ENCODE data around the gene PCDHGB1. TPM values are rescaled to one million over a fixed set of nuclear protein-coding genes. Genes with fewer than 3 reads are reported as not detected.

The PCDHGB1 gene
- total RNA-seq, 4 donors from 2014 or later = 0.75 to 2.3 (median 1.5) TPM

DNA sequence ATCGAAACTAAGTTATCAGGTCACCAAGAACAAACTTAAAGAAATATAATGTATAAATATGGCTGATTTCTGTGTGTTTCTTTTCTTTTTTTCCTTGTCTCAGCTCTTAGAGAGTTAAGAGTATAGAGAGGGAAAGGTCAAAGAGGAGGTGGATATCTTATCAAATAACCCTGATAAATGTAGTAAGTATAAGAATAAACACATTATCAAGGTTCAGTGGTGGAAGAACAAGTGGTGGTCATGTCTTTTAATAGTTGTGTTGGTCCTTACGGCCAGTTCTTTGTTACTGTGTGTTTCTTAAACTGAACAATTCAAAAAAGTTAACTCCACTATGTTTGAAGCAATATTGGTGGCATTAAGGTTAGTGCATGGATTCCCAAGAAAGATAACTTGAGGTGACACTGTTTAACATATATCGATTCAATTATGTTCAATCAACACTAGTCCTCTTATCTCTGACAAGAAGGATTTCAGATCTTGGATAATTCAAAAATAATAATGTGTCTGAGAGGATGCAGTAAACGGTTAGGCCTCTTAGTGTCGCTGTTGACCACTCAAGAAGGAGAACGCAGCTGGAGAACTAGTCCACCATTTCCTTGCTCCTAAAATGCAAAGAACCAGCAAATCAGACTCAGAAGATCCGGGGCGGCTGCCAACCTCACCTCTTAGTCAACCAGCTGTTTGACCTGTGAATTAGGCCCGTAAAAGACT is 6.5 kb upstream of the PCDHGB1 start, which contains the start of gene PCDHGA3:
Gene PCDHGA3, plus strand, starts transcription at position 588 of the 711 bp plus-strand sequence. CDS start 205 bp downstream, outside the sequence.
- TF ChIP-seq, protein P1, sequence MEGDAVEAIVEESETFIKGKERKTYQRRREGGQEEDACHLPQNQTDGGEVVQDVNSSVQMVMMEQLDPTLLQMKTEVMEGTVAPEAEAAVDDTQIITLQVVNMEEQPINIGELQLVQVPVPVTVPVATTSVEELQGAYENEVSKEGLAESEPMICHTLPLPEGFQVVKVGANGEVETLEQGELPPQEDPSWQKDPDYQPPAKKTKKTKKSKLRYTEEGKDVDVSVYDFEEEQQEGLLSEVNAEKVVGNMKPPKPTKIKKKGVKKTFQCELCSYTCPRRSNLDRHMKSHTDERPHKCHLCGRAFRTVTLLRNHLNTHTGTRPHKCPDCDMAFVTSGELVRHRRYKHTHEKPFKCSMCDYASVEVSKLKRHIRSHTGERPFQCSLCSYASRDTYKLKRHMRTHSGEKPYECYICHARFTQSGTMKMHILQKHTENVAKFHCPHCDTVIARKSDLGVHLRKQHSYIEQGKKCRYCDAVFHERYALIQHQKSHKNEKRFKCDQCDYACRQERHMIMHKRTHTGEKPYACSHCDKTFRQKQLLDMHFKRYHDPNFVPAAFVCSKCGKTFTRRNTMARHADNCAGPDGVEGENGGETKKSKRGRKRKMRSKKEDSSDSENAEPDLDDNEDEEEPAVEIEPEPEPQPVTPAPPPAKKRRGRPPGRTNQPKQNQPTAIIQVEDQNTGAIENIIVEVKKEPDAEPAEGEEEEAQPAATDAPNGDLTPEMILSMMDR (IDR thresholded peaks at IDR 0.05; ENCODE audit: low read depth) = no peak

DNA sequence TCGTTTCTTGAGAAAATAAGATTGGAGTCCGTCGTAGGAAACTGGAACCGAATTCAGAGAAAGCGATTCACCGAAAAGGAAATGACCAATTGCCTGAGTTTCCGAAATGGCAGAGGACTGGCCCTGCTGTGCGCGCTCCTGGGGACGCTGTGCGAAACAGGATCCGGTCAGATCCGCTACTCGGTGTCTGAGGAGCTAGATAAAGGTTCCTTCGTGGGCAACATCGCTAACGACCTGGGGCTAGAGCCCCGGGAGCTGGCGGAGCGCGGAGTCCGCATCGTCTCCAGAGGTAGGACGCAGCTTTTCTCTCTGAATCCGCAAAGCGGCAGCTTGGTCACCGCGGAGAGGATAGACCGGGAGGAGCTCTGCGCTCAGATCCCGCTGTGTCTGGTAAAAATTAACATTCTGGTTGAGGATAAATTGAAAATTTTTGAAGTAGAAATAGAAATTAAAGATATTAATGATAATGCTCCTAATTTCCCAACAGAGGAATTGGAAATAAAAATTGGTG is 5.9 kb upstream of the PCDHGB1 start:
- TF ChIP-seq, protein P1 (IDR thresholded peaks at IDR 0.05; ENCODE audit: low read depth) = no peak

DNA sequence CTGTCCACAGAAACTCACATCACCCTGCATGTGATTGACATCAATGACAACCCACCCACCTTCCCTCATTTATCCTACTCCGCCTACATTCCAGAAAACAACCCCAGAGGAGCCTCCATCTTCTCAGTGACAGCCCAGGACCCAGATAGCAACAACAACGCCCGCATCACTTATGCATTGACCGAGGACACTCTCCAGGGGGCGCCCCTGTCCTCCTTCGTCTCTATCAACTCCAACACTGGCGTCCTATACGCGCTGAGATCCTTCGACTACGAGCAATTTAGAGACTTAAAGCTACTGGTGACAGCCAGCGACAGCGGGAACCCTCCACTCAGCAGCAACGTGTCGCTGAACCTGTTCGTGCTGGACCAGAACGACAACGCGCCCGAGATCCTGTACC is 4.6 kb upstream of the PCDHGB1 start:
- TF ChIP-seq, protein P1 (IDR thresholded peaks at IDR 0.05; ENCODE audit: low read depth) = no peak

DNA sequence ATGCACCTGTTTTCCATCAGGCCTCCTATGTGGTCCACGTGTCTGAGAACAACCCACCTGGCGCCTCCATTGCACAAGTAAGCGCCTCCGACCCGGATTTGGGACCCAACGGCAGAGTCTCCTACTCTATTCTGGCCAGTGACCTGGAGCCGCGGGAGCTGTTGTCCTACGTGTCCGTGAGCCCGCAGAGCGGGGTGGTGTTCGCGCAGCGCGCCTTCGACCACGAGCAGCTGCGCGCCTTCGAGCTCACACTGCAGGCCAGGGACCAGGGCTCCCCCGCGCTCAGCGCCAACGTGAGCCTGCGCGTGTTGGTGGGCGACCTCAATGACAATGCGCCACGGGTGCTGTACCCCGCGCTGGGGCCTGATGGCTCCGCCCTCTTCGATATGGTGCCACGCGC is 1.7 kb downstream of the PCDHGB1 start:
- TF ChIP-seq, protein P1 (IDR thresholded peaks at IDR 0.05; ENCODE audit: low read depth) = no peak

DNA sequence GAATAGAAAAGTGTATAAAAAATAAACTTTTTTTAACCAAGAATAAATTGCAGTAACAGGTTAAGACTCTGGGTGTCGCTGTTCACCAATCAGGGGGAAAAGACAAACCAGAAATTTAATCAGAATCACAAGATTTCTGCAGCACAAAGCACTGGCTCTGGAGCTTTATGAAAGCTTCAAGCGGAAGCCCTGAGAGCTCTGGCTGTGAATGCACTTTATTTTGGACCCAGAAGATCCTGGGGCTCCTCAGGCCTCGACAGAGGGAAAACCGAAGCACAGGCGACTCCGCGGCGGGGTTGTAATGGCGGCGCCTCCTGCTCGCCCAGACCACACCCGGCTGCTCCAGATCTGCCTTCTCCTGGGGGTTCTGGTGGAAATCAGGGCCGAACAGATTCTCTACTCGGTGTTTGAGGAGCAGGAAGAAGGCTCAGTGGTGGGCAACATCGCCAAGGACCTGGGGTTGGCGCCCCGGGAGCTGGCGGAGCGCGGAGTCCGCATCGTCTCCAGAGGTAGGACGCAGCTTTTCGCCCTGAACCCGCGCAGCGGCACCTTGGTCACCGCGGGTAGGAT is 5.1 kb downstream of the PCDHGB1 start, which contains the start of gene PCDHGA4:
Gene PCDHGA4, plus strand, starts transcription at position 122 of the 570 bp plus-strand sequence. Its CDS starts 87 bp downstream, at position 209.
- TF ChIP-seq, protein P1 (IDR thresholded peaks at IDR 0.05; ENCODE audit: low read depth) = no peak

DNA sequence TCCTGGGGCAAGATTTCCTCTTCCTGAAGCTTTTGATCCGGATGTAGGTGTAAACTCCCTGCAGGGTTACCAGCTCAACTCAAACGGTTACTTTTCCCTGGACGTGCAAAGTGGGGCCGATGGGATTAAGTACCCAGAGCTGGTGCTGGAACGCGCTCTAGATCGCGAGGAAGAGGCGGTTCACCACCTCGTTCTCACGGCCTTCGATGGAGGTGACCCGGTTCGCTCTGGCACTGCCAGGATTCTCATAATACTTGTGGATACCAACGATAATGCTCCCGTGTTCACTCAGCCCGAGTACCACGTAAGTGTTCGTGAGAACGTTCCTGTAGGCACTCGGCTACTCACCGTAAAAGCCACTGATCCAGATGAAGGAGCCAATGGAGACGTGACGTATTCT is 5.7 kb downstream of the PCDHGB1 start:
- TF ChIP-seq, protein P1 (IDR thresholded peaks at IDR 0.05; ENCODE audit: low read depth) = no peak

DNA sequence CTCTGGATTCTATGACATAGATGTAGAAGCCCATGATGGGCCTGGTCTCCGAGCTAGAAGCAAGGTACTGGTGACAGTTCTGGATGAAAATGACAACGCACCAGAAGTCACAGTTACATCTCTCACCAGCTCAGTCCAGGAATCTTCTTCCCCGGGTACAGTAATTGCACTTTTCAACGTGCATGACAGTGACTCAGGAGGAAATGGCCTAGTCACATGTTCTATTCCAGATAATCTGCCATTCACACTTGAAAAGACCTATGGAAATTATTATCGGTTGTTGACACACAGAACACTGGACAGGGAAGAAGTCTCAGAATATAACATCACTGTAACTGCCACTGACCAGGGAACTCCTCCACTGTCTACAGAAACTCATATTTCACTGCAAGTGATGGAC is 6.2 kb downstream of the PCDHGB1 start:
- TF ChIP-seq, protein P1 (IDR thresholded peaks at IDR 0.05; ENCODE audit: low read depth) = no peak

All from subcutaneous adipose tissue (tissue), 4 donors.